WTC11 (cell line): Measurements from ENCODE around the gene IL5RA. TPM values are rescaled to one million over a fixed set of nuclear protein-coding genes. Genes with fewer than 3 reads are reported as not detected.

Experiments
- ATAC-seq: fragments of 200-7000 bp; cut with Tn5 transposase; 2 replicates; pipeline ENCODE4 v1.10.0; 2021; ENCODE audit warnings: mild to moderate bottlenecking, moderate library complexity
- CTCF ChIA-PET: fragments of 300-600 bp; sonication (Branson Sonifier 250); formaldehyde crosslinking; loops from one replicate; lab custom pipeline; 2021; ENCODE audit warnings: antibody characterized with exemption; lab: Charles Lee
- POLR2A ChIA-PET: fragments of 350-600 bp; sonication (Branson Sonifier 250); formaldehyde crosslinking; loops from one replicate; lab custom pipeline; 2021; ENCODE audit warnings: antibody characterized with exemption; lab: Charles Lee
- DNase-seq: peaks from one replicate; pipeline ENCODE4 v3.0.0; 2021; ENCODE audit warnings: low spot score
- H3K27ac Mint-ChIP-seq: 2 replicates; pipeline ENCODE4 v1.8.0; 2021; ENCODE audit warnings: mixed read lengths
- H3K27me3 Mint-ChIP-seq: 2 replicates; pipeline ENCODE4 v1.8.0; 2021; ENCODE audit warnings: low read depth, mild to moderate bottlenecking, moderate library complexity, mixed read lengths
- H3K36me3 Mint-ChIP-seq: 2 replicates; pipeline ENCODE4 v1.8.0; 2021; ENCODE audit warnings: mixed read lengths
- H3K4me1 Mint-ChIP-seq: 2 replicates; pipeline ENCODE4 v1.8.0; 2022; ENCODE audit warnings: mixed read lengths
- H3K4me3 Mint-ChIP-seq: 2 replicates; pipeline ENCODE4 v1.8.0; 2021; ENCODE audit warnings: mild to moderate bottlenecking, moderate library complexity, mixed read lengths
- H3K9me3 Mint-ChIP-seq: 2 replicates; pipeline ENCODE4 v1.8.0; 2021; ENCODE audit warnings: mixed read lengths
- E2F5 ChIP-seq: sonication (generic); formaldehyde crosslinking; IDR thresholded peaks from 2 replicates; pipeline ENCODE4 v1.8.1; 2022; ENCODE audit warnings: mild to moderate bottlenecking, moderate library complexity, missing genetic modification reagents
- EMX1 ChIP-seq: fragments of 250-450 bp; sonication (Bioruptor Pico); IDR thresholded peaks from 2 replicates; pipeline ENCODE4 v1.8.0; 2021; ENCODE audit warnings: mild to moderate bottlenecking
- GABPB1 ChIP-seq: sonication (generic); formaldehyde crosslinking; IDR thresholded peaks from 2 replicates; pipeline ENCODE4 v1.8.1; 2023; ENCODE audit warnings: mild to moderate bottlenecking, missing genetic modification reagents
- JAZF1 ChIP-seq: fragments of 250-450 bp; sonication (Bioruptor Pico); IDR thresholded peaks from 2 replicates; pipeline ENCODE4 v1.9.0; 2021; ENCODE audit warnings: moderate library complexity, mild to moderate bottlenecking, inconsistent platforms
- MYBL2 ChIP-seq: sonication (generic); formaldehyde crosslinking; IDR thresholded peaks from 2 replicates; pipeline ENCODE4 v1.8.1; 2023; ENCODE audit warnings: mild to moderate bottlenecking, moderate library complexity, missing genetic modification reagents
- NFYB ChIP-seq: sonication (generic); formaldehyde crosslinking; conservative IDR thresholded peaks from 2 replicates; pipeline ENCODE4 v1.8.0; 2022; ENCODE audit warnings: low read depth, missing genetic modification reagents
- NR2C2 ChIP-seq: sonication (generic); formaldehyde crosslinking; IDR thresholded peaks from 2 replicates; pipeline ENCODE4 v1.8.0; 2022; ENCODE audit warnings: mild to moderate bottlenecking, missing genetic modification reagents
- RORB ChIP-seq: fragments of 250-450 bp; sonication (Bioruptor Pico); IDR thresholded peaks from 2 replicates; pipeline ENCODE4 v1.9.0; 2021; ENCODE audit warnings: mild to moderate bottlenecking
- SMAD3 ChIP-seq: sonication (generic); formaldehyde crosslinking; IDR thresholded peaks from 2 replicates; pipeline ENCODE4 v1.8.0; 2022; ENCODE audit warnings: missing genetic modification reagents, mild to moderate bottlenecking, borderline replicate concordance
- SP1 ChIP-seq: sonication (generic); formaldehyde crosslinking; conservative IDR thresholded peaks from 2 replicates; pipeline ENCODE4 v1.8.1; 2022; ENCODE audit warnings: missing genetic modification reagents
- ZNF219 ChIP-seq: sonication (generic); formaldehyde crosslinking; IDR thresholded peaks from 2 replicates; pipeline ENCODE4 v1.8.0; 2023; ENCODE audit warnings: missing genetic modification reagents, mild to moderate bottlenecking, borderline replicate concordance
- ZNF232 ChIP-seq: sonication (generic); formaldehyde crosslinking; IDR thresholded peaks from 2 replicates; pipeline ENCODE4 v1.8.0; 2022; ENCODE audit warnings: mild to moderate bottlenecking, missing genetic modification reagents
- ZNF416 ChIP-seq: fragments of 250-450 bp; sonication (Bioruptor Pico); IDR thresholded peaks from 2 replicates; pipeline ENCODE4 v1.9.0; 2021; ENCODE audit warnings: mild to moderate bottlenecking, inconsistent platforms
- ZNF423 ChIP-seq: fragments of 250-450 bp; sonication (Bioruptor Pico); IDR thresholded peaks from 2 replicates; pipeline ENCODE4 v2.1.2; 2022; ENCODE audit warnings: mild to moderate bottlenecking, moderate library complexity
- total RNA-seq: library from RNA; stranded (reverse); gene quantifications from 3 replicates; pipeline ENCODE4 v1.2.3, GENCODE V29; 2021
- TF ChIP-seq, protein P1 (sequence below): sonication (generic); formaldehyde crosslinking; IDR thresholded peaks from 2 replicates; pipeline ENCODE4 v1.8.1; 2023; ENCODE audit warnings: mild to moderate bottlenecking, missing genetic modification reagents, borderline replicate concordance
- TF ChIP-seq, protein P2 (sequence below): sonication (generic); formaldehyde crosslinking; IDR thresholded peaks from 2 replicates; pipeline ENCODE4 v1.8.1; 2023; ENCODE audit warnings: mild to moderate bottlenecking, missing genetic modification reagents
- TF ChIP-seq, protein P3 (sequence below): sonication (generic); formaldehyde crosslinking; IDR thresholded peaks from 2 replicates; pipeline ENCODE4 v1.8.1; 2023; ENCODE audit warnings: mild to moderate bottlenecking, moderate library complexity, missing genetic modification reagents
- TF ChIP-seq, protein P4 (sequence below): sonication (generic); formaldehyde crosslinking; IDR thresholded peaks from 2 replicates; pipeline ENCODE4 v1.8.1; 2023; ENCODE audit warnings: mild to moderate bottlenecking, missing genetic modification reagents, moderate library complexity
- TF ChIP-seq, protein P5 (sequence below): fragments of 250-450 bp; sonication (Bioruptor Pico); IDR thresholded peaks from 2 replicates; pipeline ENCODE4 v1.9.0; 2021; ENCODE audit warnings: mild to moderate bottlenecking
- TF ChIP-seq, protein P6 (sequence below): sonication (generic); formaldehyde crosslinking; IDR thresholded peaks from 2 replicates; pipeline ENCODE4 v1.8.0; 2023; ENCODE audit warnings: mild to moderate bottlenecking, missing genetic modification reagents
- TF ChIP-seq, protein P7 (sequence below): fragments of 250-450 bp; sonication (Bioruptor Pico); IDR thresholded peaks from 2 replicates; pipeline ENCODE4 v1.9.0; 2021; ENCODE audit warnings: moderate library complexity, mild to moderate bottlenecking, inconsistent platforms, borderline replicate concordance
- TF ChIP-seq, protein P8 (sequence below): sonication (generic); formaldehyde crosslinking; IDR thresholded peaks from 2 replicates; pipeline ENCODE4 v1.8.0; 2022; ENCODE audit warnings: mild to moderate bottlenecking, missing genetic modification reagents

IL5RA gene
- total RNA-seq, 1 experiment from 2014 or later = not detected

- TF ChIP-seq, protein P1, sequence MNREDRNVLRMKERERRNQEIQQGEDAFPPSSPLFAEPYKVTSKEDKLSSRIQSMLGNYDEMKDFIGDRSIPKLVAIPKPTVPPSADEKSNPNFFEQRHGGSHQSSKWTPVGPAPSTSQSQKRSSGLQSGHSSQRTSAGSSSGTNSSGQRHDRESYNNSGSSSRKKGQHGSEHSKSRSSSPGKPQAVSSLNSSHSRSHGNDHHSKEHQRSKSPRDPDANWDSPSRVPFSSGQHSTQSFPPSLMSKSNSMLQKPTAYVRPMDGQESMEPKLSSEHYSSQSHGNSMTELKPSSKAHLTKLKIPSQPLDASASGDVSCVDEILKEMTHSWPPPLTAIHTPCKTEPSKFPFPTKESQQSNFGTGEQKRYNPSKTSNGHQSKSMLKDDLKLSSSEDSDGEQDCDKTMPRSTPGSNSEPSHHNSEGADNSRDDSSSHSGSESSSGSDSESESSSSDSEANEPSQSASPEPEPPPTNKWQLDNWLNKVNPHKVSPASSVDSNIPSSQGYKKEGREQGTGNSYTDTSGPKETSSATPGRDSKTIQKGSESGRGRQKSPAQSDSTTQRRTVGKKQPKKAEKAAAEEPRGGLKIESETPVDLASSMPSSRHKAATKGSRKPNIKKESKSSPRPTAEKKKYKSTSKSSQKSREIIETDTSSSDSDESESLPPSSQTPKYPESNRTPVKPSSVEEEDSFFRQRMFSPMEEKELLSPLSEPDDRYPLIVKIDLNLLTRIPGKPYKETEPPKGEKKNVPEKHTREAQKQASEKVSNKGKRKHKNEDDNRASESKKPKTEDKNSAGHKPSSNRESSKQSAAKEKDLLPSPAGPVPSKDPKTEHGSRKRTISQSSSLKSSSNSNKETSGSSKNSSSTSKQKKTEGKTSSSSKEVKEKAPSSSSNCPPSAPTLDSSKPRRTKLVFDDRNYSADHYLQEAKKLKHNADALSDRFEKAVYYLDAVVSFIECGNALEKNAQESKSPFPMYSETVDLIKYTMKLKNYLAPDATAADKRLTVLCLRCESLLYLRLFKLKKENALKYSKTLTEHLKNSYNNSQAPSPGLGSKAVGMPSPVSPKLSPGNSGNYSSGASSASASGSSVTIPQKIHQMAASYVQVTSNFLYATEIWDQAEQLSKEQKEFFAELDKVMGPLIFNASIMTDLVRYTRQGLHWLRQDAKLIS (CRISPR knock-in tag) = no peak
- TF ChIP-seq, protein P2, sequence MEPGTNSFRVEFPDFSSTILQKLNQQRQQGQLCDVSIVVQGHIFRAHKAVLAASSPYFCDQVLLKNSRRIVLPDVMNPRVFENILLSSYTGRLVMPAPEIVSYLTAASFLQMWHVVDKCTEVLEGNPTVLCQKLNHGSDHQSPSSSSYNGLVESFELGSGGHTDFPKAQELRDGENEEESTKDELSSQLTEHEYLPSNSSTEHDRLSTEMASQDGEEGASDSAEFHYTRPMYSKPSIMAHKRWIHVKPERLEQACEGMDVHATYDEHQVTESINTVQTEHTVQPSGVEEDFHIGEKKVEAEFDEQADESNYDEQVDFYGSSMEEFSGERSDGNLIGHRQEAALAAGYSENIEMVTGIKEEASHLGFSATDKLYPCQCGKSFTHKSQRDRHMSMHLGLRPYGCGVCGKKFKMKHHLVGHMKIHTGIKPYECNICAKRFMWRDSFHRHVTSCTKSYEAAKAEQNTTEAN (CRISPR knock-in tag) = no peak
- peak; percentile 78; the same call in 1 of the 2 replicates for TF ChIP-seq E2F5 (CRISPR knock-in tag)
- peak; percentile 72 for TF ChIP-seq GABPB1 (CRISPR knock-in tag)
- TF ChIP-seq, protein P3, sequence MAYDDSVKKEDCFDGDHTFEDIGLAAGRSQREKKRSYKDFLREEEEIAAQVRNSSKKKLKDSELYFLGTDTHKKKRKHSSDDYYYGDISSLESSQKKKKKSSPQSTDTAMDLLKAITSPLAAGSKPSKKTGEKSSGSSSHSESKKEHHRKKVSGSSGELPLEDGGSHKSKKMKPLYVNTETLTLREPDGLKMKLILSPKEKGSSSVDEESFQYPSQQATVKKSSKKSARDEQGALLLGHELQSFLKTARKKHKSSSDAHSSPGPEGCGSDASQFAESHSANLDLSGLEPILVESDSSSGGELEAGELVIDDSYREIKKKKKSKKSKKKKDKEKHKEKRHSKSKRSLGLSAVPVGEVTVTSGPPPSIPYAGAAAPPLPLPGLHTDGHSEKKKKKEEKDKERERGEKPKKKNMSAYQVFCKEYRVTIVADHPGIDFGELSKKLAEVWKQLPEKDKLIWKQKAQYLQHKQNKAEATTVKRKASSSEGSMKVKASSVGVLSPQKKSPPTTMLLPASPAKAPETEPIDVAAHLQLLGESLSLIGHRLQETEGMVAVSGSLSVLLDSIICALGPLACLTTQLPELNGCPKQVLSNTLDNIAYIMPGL (CRISPR knock-in tag) = peak; percentile 73
- TF ChIP-seq ZNF232 = 0 out of 2 replicates have a peak, but pooled peaks have one; percentile 21
- no peak for TF ChIP-seq EMX1 (CRISPR knock-in tag)
- TF ChIP-seq SMAD3 (CRISPR knock-in tag) = 0 out of 2 replicates have a peak, but pooled peaks have one; percentile 27
- TF ChIP-seq ZNF423 (CRISPR knock-in tag) = peak; percentile 53; the same call in 1 of the 2 replicates
- peak; percentile 70 for TF ChIP-seq NFYB (CRISPR knock-in tag)
Measured at GRCh38 chr3:3126477-3127431, 16.6 kb upstream of the IL5RA start, which contains the start of gene TRNT1 (continued).

GRCh38 chr3:3125977-3126376, 15.8 kb upstream of the IL5RA start:
- POLR2A ChIA-PET = no interaction called here
- peak overlapping the region; percentile 84 for H3K27ac Mint-ChIP-seq
- peak overlapping the region; percentile 88 for H3K4me3 Mint-ChIP-seq
- TF ChIP-seq NR2C2 = no peak
- TF ChIP-seq, protein P4, sequence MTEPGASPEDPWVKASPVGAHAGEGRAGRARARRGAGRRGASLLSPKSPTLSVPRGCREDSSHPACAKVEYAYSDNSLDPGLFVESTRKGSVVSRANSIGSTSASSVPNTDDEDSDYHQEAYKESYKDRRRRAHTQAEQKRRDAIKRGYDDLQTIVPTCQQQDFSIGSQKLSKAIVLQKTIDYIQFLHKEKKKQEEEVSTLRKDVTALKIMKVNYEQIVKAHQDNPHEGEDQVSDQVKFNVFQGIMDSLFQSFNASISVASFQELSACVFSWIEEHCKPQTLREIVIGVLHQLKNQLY = no peak
- no peak for TF ChIP-seq ZNF219 (CRISPR knock-in tag)
- TF ChIP-seq, protein P5, sequence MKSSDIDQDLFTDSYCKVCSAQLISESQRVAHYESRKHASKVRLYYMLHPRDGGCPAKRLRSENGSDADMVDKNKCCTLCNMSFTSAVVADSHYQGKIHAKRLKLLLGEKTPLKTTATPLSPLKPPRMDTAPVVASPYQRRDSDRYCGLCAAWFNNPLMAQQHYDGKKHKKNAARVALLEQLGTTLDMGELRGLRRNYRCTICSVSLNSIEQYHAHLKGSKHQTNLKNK (CRISPR knock-in tag) = no peak
- no peak for TF ChIP-seq ZNF416
- TF ChIP-seq, protein P6, sequence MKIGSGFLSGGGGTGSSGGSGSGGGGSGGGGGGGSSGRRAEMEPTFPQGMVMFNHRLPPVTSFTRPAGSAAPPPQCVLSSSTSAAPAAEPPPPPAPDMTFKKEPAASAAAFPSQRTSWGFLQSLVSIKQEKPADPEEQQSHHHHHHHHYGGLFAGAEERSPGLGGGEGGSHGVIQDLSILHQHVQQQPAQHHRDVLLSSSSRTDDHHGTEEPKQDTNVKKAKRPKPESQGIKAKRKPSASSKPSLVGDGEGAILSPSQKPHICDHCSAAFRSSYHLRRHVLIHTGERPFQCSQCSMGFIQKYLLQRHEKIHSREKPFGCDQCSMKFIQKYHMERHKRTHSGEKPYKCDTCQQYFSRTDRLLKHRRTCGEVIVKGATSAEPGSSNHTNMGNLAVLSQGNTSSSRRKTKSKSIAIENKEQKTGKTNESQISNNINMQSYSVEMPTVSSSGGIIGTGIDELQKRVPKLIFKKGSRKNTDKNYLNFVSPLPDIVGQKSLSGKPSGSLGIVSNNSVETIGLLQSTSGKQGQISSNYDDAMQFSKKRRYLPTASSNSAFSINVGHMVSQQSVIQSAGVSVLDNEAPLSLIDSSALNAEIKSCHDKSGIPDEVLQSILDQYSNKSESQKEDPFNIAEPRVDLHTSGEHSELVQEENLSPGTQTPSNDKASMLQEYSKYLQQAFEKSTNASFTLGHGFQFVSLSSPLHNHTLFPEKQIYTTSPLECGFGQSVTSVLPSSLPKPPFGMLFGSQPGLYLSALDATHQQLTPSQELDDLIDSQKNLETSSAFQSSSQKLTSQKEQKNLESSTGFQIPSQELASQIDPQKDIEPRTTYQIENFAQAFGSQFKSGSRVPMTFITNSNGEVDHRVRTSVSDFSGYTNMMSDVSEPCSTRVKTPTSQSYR = no peak
- TF ChIP-seq RORB (CRISPR knock-in tag) = no peak
- TF ChIP-seq ZNF232 = no peak
- TF ChIP-seq, protein P7, sequence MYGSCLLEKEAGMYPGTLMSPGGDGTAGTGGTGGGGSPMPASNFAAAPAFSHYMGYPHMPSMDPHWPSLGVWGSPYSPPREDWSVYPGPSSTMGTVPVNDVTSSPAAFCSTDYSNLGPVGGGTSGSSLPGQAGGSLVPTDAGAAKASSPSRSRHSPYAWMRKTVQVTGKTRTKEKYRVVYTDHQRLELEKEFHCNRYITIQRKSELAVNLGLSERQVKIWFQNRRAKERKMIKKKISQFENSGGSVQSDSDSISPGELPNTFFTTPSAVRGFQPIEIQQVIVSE (CRISPR knock-in tag) = no peak
- TF ChIP-seq MYBL2 = no peak
- no peak for TF ChIP-seq JAZF1 (CRISPR knock-in tag)
- no peak for TF ChIP-seq GABPB1 (CRISPR knock-in tag)
- TF ChIP-seq SP1 (CRISPR knock-in tag) = no peak
- TF ChIP-seq, protein P8, sequence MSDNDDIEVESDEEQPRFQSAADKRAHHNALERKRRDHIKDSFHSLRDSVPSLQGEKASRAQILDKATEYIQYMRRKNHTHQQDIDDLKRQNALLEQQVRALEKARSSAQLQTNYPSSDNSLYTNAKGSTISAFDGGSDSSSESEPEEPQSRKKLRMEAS (CRISPR knock-in tag) = no peak

More at GRCh38 chr3:3125977-3126376, 15.8 kb upstream of the IL5RA start:
- H3K9me3 Mint-ChIP-seq = peaks cover 32% of the 10 kb centered on the region
- CTCF ChIA-PET = no interaction called here
- DNase-seq = no peak
- H3K27me3 Mint-ChIP-seq = peaks cover 7% of the 10 kb centered on the region
- peaks cover 29% of the 10 kb centered on the region for H3K36me3 Mint-ChIP-seq
- H3K4me1 Mint-ChIP-seq = peaks cover 9% of the 10 kb centered on the region
- no peak for ATAC-seq
